ENCODE results near the gene TRIO. TPM values are rescaled to one million over a fixed set of nuclear protein-coding genes. Genes with fewer than 3 reads are reported as not detected.

The TRIO gene
- total RNA-seq, 1 experiment from 2014 or later, result 88.8 TPM

DNA sequence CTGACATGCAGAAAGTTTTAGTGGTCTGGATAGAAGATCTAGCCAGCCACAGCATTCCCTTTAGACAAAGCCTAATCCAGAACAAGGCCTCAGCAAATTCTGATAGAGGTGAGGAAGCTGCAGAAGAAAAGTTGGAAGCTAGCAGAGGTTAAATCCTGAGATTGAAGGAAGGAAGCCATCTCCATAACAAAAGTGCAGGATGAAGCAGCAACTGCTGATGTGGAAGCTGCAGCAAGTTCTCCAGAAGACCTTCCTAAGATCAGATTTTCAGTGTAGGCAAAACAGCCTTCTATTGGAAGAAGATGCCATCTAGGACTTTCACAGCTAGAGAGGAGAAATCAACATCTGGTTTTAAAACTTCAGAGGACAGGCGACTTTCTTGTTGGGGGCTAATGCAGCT is 77.5 kb downstream of the TRIO start (continued):
- TF ChIP-seq, protein P1, sequence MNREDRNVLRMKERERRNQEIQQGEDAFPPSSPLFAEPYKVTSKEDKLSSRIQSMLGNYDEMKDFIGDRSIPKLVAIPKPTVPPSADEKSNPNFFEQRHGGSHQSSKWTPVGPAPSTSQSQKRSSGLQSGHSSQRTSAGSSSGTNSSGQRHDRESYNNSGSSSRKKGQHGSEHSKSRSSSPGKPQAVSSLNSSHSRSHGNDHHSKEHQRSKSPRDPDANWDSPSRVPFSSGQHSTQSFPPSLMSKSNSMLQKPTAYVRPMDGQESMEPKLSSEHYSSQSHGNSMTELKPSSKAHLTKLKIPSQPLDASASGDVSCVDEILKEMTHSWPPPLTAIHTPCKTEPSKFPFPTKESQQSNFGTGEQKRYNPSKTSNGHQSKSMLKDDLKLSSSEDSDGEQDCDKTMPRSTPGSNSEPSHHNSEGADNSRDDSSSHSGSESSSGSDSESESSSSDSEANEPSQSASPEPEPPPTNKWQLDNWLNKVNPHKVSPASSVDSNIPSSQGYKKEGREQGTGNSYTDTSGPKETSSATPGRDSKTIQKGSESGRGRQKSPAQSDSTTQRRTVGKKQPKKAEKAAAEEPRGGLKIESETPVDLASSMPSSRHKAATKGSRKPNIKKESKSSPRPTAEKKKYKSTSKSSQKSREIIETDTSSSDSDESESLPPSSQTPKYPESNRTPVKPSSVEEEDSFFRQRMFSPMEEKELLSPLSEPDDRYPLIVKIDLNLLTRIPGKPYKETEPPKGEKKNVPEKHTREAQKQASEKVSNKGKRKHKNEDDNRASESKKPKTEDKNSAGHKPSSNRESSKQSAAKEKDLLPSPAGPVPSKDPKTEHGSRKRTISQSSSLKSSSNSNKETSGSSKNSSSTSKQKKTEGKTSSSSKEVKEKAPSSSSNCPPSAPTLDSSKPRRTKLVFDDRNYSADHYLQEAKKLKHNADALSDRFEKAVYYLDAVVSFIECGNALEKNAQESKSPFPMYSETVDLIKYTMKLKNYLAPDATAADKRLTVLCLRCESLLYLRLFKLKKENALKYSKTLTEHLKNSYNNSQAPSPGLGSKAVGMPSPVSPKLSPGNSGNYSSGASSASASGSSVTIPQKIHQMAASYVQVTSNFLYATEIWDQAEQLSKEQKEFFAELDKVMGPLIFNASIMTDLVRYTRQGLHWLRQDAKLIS (CRISPR knock-in tag; IDR thresholded peaks at IDR 0.05; ENCODE audit: borderline replicate concordance), result no peak
- no peak for TF ChIP-seq ELF4 (CRISPR knock-in tag; IDR thresholded peaks at IDR 0.05; ENCODE audit: low read depth)
- TF ChIP-seq, protein P2, sequence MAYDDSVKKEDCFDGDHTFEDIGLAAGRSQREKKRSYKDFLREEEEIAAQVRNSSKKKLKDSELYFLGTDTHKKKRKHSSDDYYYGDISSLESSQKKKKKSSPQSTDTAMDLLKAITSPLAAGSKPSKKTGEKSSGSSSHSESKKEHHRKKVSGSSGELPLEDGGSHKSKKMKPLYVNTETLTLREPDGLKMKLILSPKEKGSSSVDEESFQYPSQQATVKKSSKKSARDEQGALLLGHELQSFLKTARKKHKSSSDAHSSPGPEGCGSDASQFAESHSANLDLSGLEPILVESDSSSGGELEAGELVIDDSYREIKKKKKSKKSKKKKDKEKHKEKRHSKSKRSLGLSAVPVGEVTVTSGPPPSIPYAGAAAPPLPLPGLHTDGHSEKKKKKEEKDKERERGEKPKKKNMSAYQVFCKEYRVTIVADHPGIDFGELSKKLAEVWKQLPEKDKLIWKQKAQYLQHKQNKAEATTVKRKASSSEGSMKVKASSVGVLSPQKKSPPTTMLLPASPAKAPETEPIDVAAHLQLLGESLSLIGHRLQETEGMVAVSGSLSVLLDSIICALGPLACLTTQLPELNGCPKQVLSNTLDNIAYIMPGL (CRISPR knock-in tag; IDR thresholded peaks at IDR 0.05), result no peak
- TF ChIP-seq ETV6 (CRISPR knock-in tag; IDR thresholded peaks at IDR 0.05), result no peak

DNA sequence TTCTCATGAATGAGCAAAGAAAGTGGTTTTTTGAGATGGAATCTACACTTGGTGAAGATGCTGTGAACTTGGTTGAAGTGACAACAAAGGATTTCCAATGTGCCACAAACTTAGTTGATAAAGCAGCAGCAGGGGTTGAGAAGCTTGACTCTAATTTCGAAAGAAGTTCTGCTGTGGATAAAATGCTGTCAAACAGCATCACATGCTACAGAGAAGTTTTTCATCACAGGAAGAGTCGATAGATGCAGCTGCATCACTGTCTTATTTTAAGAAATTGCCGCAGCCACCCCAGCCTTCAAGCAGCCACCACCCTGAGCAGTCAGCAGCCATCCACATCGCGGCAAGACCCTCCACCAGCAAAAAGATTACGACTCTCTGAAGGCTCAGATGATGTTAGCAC is 78.6 kb downstream of the TRIO start:
- peaks cover 5% of the 10 kb centered on the region for H3K9me3 Mint-ChIP-seq
- no peak overlapping the region for H3K27ac Mint-ChIP-seq
- CTCF ChIA-PET, result interaction anchor here (1.1 to 1.6 kb wide), 2 partner anchors 48 to 120 kb away, joined by 3 to 6 read pairs; no protein-coding TSS in a partner anchor
- POLR2A ChIA-PET, result no interaction called here
- no peak for TF ChIP-seq ZNF671 (CRISPR knock-in tag; IDR thresholded peaks at IDR 0.05)
- no peak for TF ChIP-seq NR1H2 (CRISPR knock-in tag; IDR thresholded peaks at IDR 0.05)
- TF ChIP-seq GRHL2 (CRISPR knock-in tag; IDR thresholded peaks at IDR 0.05; ENCODE audit: insufficient replicate concordance, severe bottlenecking), result no peak
- TF ChIP-seq CBFB (CRISPR knock-in tag; IDR thresholded peaks at IDR 0.05; ENCODE audit: low read depth), result no peak
- TF ChIP-seq ZNF317 (CRISPR knock-in tag; IDR thresholded peaks at IDR 0.05; ENCODE audit: borderline replicate concordance, low read depth), result no peak
- TF ChIP-seq ZNF416 (CRISPR knock-in tag; IDR thresholded peaks at IDR 0.05), result no peak
- TF ChIP-seq, protein P3, sequence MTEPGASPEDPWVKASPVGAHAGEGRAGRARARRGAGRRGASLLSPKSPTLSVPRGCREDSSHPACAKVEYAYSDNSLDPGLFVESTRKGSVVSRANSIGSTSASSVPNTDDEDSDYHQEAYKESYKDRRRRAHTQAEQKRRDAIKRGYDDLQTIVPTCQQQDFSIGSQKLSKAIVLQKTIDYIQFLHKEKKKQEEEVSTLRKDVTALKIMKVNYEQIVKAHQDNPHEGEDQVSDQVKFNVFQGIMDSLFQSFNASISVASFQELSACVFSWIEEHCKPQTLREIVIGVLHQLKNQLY (CRISPR knock-in tag; IDR thresholded peaks at IDR 0.05), result no peak
- TF ChIP-seq, protein P4, sequence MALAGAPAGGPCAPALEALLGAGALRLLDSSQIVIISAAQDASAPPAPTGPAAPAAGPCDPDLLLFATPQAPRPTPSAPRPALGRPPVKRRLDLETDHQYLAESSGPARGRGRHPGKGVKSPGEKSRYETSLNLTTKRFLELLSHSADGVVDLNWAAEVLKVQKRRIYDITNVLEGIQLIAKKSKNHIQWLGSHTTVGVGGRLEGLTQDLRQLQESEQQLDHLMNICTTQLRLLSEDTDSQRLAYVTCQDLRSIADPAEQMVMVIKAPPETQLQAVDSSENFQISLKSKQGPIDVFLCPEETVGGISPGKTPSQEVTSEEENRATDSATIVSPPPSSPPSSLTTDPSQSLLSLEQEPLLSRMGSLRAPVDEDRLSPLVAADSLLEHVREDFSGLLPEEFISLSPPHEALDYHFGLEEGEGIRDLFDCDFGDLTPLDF (CRISPR knock-in tag; IDR thresholded peaks at IDR 0.05), result no peak
- TF ChIP-seq, protein P5, sequence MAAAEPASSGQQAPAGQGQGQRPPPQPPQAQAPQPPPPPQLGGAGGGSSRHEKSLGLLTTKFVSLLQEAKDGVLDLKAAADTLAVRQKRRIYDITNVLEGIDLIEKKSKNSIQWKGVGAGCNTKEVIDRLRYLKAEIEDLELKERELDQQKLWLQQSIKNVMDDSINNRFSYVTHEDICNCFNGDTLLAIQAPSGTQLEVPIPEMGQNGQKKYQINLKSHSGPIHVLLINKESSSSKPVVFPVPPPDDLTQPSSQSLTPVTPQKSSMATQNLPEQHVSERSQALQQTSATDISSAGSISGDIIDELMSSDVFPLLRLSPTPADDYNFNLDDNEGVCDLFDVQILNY (CRISPR knock-in tag; IDR thresholded peaks at IDR 0.05), result no peak
- TF ChIP-seq ESRRA (CRISPR knock-in tag; IDR thresholded peaks at IDR 0.05; ENCODE audit: borderline replicate concordance), result no peak
- TF ChIP-seq MYBL2 (CRISPR knock-in tag; IDR thresholded peaks at IDR 0.05), result no peak
- TF ChIP-seq, protein P6, sequence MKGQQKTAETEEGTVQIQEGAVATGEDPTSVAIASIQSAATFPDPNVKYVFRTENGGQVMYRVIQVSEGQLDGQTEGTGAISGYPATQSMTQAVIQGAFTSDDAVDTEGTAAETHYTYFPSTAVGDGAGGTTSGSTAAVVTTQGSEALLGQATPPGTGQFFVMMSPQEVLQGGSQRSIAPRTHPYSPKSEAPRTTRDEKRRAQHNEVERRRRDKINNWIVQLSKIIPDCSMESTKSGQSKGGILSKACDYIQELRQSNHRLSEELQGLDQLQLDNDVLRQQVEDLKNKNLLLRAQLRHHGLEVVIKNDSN (CRISPR knock-in tag; IDR thresholded peaks at IDR 0.05), result no peak
- TF ChIP-seq NFE2L1 (CRISPR knock-in tag; IDR thresholded peaks at IDR 0.05), result no peak
- no peak for TF ChIP-seq RORB (CRISPR knock-in tag; IDR thresholded peaks at IDR 0.05)
- TF ChIP-seq FOXK1 (CRISPR knock-in tag; IDR thresholded peaks at IDR 0.05), result no peak
- no peak for TF ChIP-seq CREM (CRISPR knock-in tag; IDR thresholded peaks at IDR 0.05)
- TF ChIP-seq, protein P1 (CRISPR knock-in tag; IDR thresholded peaks at IDR 0.05; ENCODE audit: borderline replicate concordance), result no peak
- TF ChIP-seq TEAD1 (CRISPR knock-in tag; IDR thresholded peaks at IDR 0.05), result no peak
- no peaks in the 10 kb centered on the region for H3K27me3 Mint-ChIP-seq (ENCODE audit: low read depth)
- ATAC-seq, result no peak
- H3K4me3 Mint-ChIP-seq, result no peak overlapping the region
- H3K36me3 Mint-ChIP-seq, result peaks cover 5% of the 10 kb centered on the region
- peaks cover 83% of the 10 kb centered on the region for H3K4me1 Mint-ChIP-seq
- no peak for DNase-seq (ENCODE audit: low spot score)
